ENCODE data around the gene PSTPIP1. TPM values are rescaled to one million over a fixed set of nuclear protein-coding genes. Genes with fewer than 3 reads are reported as not detected.
A peak's percentile ranks its signal among the peaks of the same experiment; 100 is the strongest.

The PSTPIP1 gene
- total RNA-seq, 1 experiment from 2014 or later, result not detected

DNA sequence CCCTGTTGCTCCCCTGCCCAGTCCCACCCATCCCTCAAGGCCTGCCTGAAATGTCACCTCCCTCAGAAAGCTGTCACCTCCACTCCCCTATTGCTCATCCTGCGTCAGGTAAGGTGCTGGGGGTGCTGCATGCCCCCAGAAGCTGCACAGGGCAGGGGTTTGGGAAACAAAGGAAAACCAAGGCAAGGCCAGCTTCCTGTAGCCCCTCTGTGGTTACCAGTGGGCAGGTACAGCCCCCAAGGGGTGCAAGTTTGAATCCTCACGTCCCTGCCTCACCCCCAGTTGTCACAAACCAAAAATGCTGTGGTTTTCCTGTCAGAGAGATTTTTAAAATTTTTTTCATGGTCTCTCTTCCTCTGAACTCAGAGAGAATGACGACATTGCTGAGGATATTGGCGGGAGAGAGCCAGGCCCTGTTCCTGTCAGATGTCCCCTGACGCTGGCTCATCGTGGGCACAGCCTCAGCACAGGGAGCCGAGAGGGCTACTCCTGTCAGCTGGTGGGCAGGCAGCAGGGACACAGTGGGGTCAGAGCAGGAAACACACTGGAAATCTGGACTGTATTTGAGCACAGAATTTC is 27.0 kb downstream of the PSTPIP1 start:
- 0 out of 2 replicates have a peak overlapping the region, but pooled peaks have one; percentile 28 for H2AFZ ChIP-seq (ENCODE audit: low read length)
- ChIA-PET CTCF (no interaction called here), POLR2A (ENCODE audit: unreplicated experiment) (no interaction called here)
- H3K27ac ChIP-seq (ENCODE audit: low read length), result no peak overlapping the region
- no peaks in the 10 kb centered on the region for H3K36me3 ChIP-seq (ENCODE audit: low read depth, low read length)
- DNase-seq, result peak; percentile 25
- TF ChIP-seq, protein P1, sequence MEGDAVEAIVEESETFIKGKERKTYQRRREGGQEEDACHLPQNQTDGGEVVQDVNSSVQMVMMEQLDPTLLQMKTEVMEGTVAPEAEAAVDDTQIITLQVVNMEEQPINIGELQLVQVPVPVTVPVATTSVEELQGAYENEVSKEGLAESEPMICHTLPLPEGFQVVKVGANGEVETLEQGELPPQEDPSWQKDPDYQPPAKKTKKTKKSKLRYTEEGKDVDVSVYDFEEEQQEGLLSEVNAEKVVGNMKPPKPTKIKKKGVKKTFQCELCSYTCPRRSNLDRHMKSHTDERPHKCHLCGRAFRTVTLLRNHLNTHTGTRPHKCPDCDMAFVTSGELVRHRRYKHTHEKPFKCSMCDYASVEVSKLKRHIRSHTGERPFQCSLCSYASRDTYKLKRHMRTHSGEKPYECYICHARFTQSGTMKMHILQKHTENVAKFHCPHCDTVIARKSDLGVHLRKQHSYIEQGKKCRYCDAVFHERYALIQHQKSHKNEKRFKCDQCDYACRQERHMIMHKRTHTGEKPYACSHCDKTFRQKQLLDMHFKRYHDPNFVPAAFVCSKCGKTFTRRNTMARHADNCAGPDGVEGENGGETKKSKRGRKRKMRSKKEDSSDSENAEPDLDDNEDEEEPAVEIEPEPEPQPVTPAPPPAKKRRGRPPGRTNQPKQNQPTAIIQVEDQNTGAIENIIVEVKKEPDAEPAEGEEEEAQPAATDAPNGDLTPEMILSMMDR (conservative IDR thresholded peaks at IDR 0.05; ENCODE audit: low read depth, low read length), result no peak
- TF ChIP-seq EZH2phosphoT487 (IDR thresholded peaks at IDR 0.05; ENCODE audit: borderline replicate concordance, low read length) (no peak), EZH2 (IDR thresholded peaks at IDR 0.05; ENCODE audit: low read length, unreplicated experiment) (no peak)
- H3F3A ChIP-seq (ENCODE audit: low read length, unreplicated experiment), result no peaks in the 10 kb centered on the region
- no peaks in the 10 kb centered on the region for H4K20me1 ChIP-seq (ENCODE audit: low read length)
- H3K4me3 ChIP-seq (ENCODE audit: low read length), result no peak overlapping the region
- no peaks in the 10 kb centered on the region for H3K9me3 ChIP-seq (ENCODE audit: low read length)
- intact Hi-C loops (cut with micrococcal nuclease), result no loop called here
- no peaks in the 10 kb centered on the region for H3K79me2 ChIP-seq (ENCODE audit: low read length)
- peaks cover 6% of the 10 kb centered on the region; the same call in 1 of the 2 replicates for H3K4me1 ChIP-seq (ENCODE audit: insufficient read depth, low read length)
- no TSS peak for BruUV-seq (replicated peaks)
- H3K9me2 ChIP-seq (replicated peaks; ENCODE audit: low read length), result no peaks in the 10 kb centered on the region
- H3K27me3 ChIP-seq (ENCODE audit: low read length), result no peaks in the 10 kb centered on the region
- no peak overlapping the region for H3K4me2 ChIP-seq (ENCODE audit: low read length)
- ATAC-seq, result no peak
- H3K9ac ChIP-seq (ENCODE audit: low read length), result no peak overlapping the region

DNA sequence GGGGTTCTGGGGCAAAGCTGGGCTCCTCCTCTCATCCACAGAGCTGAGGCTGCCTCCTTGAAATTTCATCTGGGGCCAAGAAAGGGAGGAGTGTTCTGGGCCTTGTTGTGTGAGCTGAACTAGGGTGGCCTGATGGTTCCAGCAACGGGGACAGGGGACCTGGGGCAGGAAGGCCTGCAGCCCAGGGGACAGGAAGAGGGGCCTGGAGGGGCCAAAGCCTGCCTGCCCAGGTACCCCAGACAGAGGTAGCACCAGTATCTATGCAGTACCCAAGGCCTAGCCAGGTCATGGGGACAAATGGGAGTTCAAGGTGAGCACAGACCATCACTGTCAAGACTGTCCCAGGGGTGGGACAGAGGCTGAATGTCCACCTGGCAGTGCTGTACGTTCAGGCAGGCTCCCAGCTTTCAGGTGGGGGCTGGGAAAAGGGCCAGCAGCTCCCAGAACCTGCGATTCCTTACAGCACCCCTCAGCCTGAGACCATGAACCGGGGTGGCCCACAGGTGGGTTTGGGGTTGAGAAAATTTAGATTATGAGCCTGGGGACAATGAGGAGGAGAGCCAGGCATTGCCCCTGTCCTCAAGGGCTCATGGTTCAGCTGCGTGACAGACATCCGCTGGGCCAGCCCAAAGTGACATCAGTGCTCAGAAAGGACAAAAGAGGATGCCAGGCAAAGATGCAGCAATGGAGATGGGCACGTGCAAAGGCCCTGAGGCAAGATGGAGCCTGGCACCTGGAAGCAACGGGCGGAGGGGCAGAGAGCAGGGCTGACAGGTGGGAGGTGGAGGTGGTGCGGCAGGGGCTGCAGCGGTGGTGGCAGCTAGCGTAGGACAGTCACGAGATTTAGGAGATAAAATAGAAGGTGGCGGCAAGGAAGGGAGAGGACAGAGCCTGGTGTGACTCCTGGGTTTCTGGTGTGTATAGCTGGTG is 28.0 kb downstream of the PSTPIP1 start:
- Histone ChIP-seq H3K36me3 (ENCODE audit: low read depth, low read length) (no peaks in the 10 kb centered on the region), H3K27ac (ENCODE audit: low read length) (no peak overlapping the region), H3K79me2 (ENCODE audit: low read length) (no peaks in the 10 kb centered on the region), H3K27me3 (ENCODE audit: low read length) (no peaks in the 10 kb centered on the region), H3K4me3 (ENCODE audit: low read length) (no peak overlapping the region), H3K4me2 (ENCODE audit: low read length) (no peak overlapping the region), H4K20me1 (ENCODE audit: low read length) (no peaks in the 10 kb centered on the region), H3F3A (ENCODE audit: low read length, unreplicated experiment) (no peaks in the 10 kb centered on the region), H3K4me1 (ENCODE audit: insufficient read depth, low read length) (peaks cover 6% of the 10 kb centered on the region; the same call in 1 of the 2 replicates), H3K9me3 (ENCODE audit: low read length) (no peaks in the 10 kb centered on the region), H3K9me2 (replicated peaks; ENCODE audit: low read length) (no peaks in the 10 kb centered on the region), H3K9ac (ENCODE audit: low read length) (no peak overlapping the region), H2AFZ (ENCODE audit: low read length) (no peak overlapping the region)
- intact Hi-C loops (cut with micrococcal nuclease), result no loop called here
- ChIA-PET CTCF (interaction anchor here (1.0 kb wide), 1 partner anchor 28 kb away, joined by 3 read pairs; no protein-coding TSS in a partner anchor), POLR2A (ENCODE audit: unreplicated experiment) (no interaction called here)
- TF ChIP-seq EZH2 (IDR thresholded peaks at IDR 0.05; ENCODE audit: low read length, unreplicated experiment), result no peak
- TF ChIP-seq, protein P1 (conservative IDR thresholded peaks at IDR 0.05; ENCODE audit: low read depth, low read length), result no peak
- no peak for TF ChIP-seq EZH2phosphoT487 (IDR thresholded peaks at IDR 0.05; ENCODE audit: borderline replicate concordance, low read length)
- no peak for DNase-seq
- no TSS peak for BruUV-seq (replicated peaks)
- ATAC-seq, result no peak
